Measurements from ENCODE around the gene ENO3. TPM values are rescaled to one million over a fixed set of nuclear protein-coding genes. Genes with fewer than 3 reads are reported as not detected.

Gene ENO3
- total and polyA plus RNA-seq, 2 experiments from 2014 or later: 12.1 to 19.6 TPM

DNA sequence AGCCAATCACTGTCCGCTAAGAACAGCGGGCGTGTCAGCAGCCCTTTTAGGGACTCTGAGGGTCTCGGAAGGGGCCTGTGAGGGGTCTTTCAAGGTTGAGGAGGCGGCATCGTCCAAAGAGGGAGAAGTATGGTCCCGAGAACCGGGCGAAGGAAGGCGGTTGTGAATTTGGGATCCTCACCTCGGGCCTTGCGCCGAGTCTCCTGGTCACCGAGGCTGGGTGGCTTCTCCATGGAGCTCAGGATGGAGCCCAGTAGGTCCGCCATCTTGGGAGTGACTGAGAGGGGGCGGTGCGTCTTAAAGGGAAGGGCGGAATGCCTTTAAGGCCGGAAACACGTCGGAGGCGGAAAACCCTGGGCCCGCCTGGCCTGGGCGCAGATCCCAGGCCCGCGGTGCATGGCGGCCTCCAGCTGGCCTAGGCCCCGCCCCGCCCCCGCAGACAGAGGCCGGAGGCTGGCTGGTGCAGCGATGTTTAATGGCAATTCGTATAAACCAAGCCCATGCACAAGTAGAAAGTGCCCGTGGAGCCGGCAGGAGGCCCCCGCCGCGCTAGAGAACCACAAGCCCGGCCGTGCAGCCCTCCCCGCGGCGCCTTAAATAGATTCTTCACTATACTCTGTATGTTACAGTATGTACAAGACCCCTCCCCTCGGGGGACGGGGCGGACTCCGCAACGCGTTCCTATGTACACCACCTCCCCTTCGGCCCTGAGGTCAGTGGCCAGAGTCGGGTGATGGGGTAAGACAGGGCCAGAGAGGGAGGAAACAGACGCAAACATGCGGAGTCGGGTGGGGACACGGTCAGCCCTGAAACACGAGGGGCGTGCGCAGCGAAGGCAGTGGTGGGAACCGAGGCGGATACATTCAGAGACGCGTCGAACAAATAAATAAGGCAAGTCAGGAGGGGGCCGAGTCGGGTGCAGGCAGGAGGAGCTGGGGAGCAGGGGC, 16.9 kb downstream of the ENO3 start, which contains the start of gene SPAG7 (continued):
- TF ChIP-seq, protein P1, sequence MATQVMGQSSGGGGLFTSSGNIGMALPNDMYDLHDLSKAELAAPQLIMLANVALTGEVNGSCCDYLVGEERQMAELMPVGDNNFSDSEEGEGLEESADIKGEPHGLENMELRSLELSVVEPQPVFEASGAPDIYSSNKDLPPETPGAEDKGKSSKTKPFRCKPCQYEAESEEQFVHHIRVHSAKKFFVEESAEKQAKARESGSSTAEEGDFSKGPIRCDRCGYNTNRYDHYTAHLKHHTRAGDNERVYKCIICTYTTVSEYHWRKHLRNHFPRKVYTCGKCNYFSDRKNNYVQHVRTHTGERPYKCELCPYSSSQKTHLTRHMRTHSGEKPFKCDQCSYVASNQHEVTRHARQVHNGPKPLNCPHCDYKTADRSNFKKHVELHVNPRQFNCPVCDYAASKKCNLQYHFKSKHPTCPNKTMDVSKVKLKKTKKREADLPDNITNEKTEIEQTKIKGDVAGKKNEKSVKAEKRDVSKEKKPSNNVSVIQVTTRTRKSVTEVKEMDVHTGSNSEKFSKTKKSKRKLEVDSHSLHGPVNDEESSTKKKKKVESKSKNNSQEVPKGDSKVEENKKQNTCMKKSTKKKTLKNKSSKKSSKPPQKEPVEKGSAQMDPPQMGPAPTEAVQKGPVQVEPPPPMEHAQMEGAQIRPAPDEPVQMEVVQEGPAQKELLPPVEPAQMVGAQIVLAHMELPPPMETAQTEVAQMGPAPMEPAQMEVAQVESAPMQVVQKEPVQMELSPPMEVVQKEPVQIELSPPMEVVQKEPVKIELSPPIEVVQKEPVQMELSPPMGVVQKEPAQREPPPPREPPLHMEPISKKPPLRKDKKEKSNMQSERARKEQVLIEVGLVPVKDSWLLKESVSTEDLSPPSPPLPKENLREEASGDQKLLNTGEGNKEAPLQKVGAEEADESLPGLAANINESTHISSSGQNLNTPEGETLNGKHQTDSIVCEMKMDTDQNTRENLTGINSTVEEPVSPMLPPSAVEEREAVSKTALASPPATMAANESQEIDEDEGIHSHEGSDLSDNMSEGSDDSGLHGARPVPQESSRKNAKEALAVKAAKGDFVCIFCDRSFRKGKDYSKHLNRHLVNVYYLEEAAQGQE (IDR thresholded peaks at IDR 0.05; ENCODE audit: unreplicated experiment): no peak
- TF ChIP-seq NANOG (IDR thresholded peaks at IDR 0.05; ENCODE audit: borderline replicate concordance) (no peak), POLR2AphosphoS5 (IDR thresholded peaks at IDR 0.05; ENCODE audit: low read depth) (peak; percentile 46)

GRCh38 chr17:4968486-4969046, 17.6 kb downstream of the ENO3 start:
- H3F3A ChIP-seq (replicated peaks; ENCODE audit: low read depth): peaks cover 19% of the 10 kb centered on the region; the same call in 1 of the 2 replicates
- peaks cover 7% of the 10 kb centered on the region; the same call in 1 of the 2 replicates for H3K27me3 ChIP-seq (ENCODE audit: insufficient read depth)
- Mint-ChIP-seq H3K27ac (no peak overlapping the region), H3K9me3 (peaks cover 18% of the 10 kb centered on the region), H3K36me3 (ENCODE audit: low read depth) (peaks cover 65% of the 10 kb centered on the region), H3K27me3 (ENCODE audit: insufficient read depth, low read depth, poor library complexity) (peaks cover 29% of the 10 kb centered on the region), H3K4me3 (no peak overlapping the region), H3K4me1 (peaks cover 35% of the 10 kb centered on the region)
- H3K9me2 ChIP-seq (ENCODE audit: insufficient read depth): no peaks in the 10 kb centered on the region
- H3K79me2 ChIP-seq (replicated peaks; ENCODE audit: insufficient read depth): peaks cover 38% of the 10 kb centered on the region
- peak overlapping the region; percentile 99 for H3K4me2 ChIP-seq
- peak; percentile 2 for ATAC-seq
- DNase-seq (ENCODE audit: low spot score): peak; percentile 59
- no peaks in the 10 kb centered on the region; the same call in 1 of the 2 replicates for H3K36me3 ChIP-seq (ENCODE audit: insufficient read depth)
- H3K27ac ChIP-seq (ENCODE audit: low read depth): peak overlapping the region; percentile 97
- peak overlapping the region; percentile 63 for H2AFZ ChIP-seq
- H3K4me3 ChIP-seq: peak overlapping the region; percentile 59
- H4K20me1 ChIP-seq (replicated peaks; ENCODE audit: insufficient read depth): 0 out of 2 replicates have a peak, but pooled peaks cover 9% of the 10 kb centered on the region
- H3K4me1 ChIP-seq (ENCODE audit: insufficient read depth): peaks cover 26% of the 10 kb centered on the region
- TF ChIP-seq, protein P2, sequence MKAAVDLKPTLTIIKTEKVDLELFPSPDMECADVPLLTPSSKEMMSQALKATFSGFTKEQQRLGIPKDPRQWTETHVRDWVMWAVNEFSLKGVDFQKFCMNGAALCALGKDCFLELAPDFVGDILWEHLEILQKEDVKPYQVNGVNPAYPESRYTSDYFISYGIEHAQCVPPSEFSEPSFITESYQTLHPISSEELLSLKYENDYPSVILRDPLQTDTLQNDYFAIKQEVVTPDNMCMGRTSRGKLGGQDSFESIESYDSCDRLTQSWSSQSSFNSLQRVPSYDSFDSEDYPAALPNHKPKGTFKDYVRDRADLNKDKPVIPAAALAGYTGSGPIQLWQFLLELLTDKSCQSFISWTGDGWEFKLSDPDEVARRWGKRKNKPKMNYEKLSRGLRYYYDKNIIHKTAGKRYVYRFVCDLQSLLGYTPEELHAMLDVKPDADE (IDR thresholded peaks at IDR 0.05): no peak
- no peak for TF ChIP-seq ZNF114 (CRISPR knock-in tag; IDR thresholded peaks at IDR 0.05)
- TF ChIP-seq NANOG (IDR thresholded peaks at IDR 0.05; ENCODE audit: borderline replicate concordance): no peak
- TF ChIP-seq POLR2AphosphoS5 (IDR thresholded peaks at IDR 0.05; ENCODE audit: low read depth): no peak
- TF ChIP-seq ZNF331 (CRISPR knock-in tag; IDR thresholded peaks at IDR 0.05; ENCODE audit: low read depth): no peak
- TF ChIP-seq EZH2 (IDR thresholded peaks at IDR 0.05; ENCODE audit: low read depth, unreplicated experiment): no peak
- no peak for TF ChIP-seq CREB1 (CRISPR knock-in tag; IDR thresholded peaks at IDR 0.05; ENCODE audit: low read depth)
- no peak for TF ChIP-seq STAT1 (IDR thresholded peaks at IDR 0.05; ENCODE audit: unreplicated experiment)
- TF ChIP-seq ZNF462 (CRISPR knock-in tag; IDR thresholded peaks at IDR 0.05): no peak
